ENCODE data around the gene HES6.

DNA sequence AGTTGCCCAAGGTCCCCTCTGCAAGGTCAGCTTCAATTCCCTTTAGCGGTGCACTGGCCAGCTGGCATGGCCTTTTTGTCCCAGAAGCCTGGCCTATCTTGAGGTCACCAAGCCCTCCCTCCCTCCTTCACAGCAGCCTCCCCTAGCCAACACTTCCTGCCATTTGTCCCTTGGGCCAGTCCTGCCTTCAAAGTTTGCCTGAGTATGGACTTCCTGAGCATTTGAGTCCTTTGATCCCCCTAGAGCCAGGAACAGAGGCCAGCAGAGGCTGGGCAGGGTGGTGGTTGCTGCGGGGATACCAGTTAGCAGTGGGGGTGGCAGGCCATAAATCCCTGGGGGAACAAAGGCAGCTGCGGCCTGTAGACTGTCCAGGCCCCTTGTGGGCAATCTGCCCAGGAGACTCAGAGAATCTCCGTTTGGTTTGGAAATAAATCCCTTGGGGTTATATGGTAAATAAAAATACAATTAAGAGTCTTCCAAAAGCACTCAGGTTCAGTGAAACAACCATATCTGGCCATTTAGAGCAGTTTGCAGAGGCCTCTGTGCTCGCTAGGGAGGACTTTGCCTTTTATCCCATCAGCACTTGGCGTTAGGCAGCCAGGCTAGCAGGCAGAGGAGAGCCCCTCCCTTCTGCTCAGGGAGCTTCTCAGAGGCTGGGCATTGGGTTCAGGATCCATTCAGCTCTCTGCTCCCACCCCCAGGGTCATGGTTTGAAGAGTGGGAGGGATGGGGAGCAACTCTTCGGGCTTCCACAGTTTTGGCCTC is 3.1 kb upstream of the HES6 start:
- TF ChIP-seq, protein P1, sequence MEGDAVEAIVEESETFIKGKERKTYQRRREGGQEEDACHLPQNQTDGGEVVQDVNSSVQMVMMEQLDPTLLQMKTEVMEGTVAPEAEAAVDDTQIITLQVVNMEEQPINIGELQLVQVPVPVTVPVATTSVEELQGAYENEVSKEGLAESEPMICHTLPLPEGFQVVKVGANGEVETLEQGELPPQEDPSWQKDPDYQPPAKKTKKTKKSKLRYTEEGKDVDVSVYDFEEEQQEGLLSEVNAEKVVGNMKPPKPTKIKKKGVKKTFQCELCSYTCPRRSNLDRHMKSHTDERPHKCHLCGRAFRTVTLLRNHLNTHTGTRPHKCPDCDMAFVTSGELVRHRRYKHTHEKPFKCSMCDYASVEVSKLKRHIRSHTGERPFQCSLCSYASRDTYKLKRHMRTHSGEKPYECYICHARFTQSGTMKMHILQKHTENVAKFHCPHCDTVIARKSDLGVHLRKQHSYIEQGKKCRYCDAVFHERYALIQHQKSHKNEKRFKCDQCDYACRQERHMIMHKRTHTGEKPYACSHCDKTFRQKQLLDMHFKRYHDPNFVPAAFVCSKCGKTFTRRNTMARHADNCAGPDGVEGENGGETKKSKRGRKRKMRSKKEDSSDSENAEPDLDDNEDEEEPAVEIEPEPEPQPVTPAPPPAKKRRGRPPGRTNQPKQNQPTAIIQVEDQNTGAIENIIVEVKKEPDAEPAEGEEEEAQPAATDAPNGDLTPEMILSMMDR (conservative IDR thresholded peaks at IDR 0.05; ENCODE audit: low read depth, low read length) = no peak
- no peak for TF ChIP-seq EZH2 (IDR thresholded peaks at IDR 0.05; ENCODE audit: borderline replicate concordance, low read depth, low read length, poor library complexity, severe bottlenecking)
